HG03469 (cell line): ENCODE measurements around the gene IL19.

Experiments
- ATAC-seq: cut with Tn5 transposase; IDR thresholded peaks from one replicate; pipeline ENCODE4 v1.9.1; 2021; ENCODE audit warnings: mild to moderate bottlenecking, moderate library complexity, moderate number of reproducible peaks; ENCODE audit not compliant: unreplicated experiment

Gene IL19

DNA sequence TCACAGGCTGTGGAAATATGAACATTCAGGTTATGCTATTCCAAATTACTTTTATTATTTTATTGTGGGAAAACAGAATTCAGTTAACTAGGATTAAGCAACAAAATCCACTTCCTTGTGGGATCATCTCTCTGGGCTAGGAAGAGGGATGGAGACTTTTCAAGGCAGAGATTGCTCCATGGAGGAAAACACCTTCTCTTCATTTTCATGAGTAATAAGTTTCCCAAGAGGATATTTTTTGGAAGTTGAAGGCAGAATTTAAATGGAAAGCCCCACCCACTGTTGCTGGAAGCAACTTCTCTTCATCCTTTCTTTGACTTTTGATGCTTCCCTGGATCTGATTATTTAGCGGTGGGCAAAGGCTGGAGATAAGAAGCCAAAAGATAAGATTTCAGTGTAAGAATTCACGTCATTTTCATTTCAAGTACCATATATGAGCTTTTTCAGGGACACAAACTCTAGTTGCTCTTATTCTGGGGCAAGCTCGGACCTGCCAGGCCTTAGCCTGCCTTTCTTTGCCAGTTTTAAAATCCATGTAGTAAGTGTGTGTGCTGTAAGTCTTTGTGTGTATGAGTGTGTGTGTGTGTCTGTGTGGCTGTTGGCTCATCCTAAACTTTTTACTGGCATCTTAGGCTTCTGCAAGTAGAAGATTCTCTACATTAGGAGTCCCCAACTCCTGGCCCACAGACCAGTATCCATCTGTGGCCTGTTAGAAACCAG is 114.9 kb downstream of the IL19 start:
- ATAC-seq, result no peak

DNA sequence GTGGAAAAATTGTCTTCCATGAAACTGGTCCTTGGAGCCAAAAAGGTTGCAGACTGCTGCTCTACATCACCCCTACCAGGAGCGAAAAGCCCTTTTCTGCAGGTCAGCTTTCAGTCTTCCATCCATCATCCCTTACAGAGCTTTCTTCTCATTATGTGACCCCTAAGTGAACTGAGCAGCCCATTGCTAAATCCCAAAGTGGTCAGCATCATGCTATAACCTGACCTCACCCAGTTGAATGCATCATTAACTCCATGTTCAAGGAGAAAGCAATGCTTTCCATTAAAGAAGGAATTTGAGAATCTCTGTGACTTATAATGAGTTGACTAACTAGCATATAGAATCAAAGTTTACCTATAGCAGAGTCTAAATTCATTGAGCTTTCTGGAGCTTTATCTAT is 116.3 kb downstream of the IL19 start:
- ATAC-seq, result no peak

DNA sequence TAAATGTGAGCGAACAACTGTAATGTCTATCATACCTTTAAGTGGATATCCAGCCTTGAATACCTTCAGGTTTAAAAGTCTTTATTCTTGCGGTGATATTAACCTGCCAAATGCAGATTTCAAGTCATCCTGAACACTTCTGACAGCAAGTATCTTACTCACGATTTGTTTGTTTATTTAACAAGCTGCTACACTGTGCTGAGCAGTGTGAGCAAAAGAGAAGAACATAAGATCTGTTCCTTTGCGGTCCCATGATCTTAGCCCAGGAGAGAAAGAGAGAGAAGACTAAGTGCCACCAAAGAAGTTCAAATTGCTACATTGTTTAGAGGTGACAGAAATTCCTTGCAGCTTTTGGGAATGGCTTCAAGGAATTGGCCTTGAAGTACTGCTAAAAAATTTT is 117.1 kb downstream of the IL19 start:
- no peak for ATAC-seq

DNA sequence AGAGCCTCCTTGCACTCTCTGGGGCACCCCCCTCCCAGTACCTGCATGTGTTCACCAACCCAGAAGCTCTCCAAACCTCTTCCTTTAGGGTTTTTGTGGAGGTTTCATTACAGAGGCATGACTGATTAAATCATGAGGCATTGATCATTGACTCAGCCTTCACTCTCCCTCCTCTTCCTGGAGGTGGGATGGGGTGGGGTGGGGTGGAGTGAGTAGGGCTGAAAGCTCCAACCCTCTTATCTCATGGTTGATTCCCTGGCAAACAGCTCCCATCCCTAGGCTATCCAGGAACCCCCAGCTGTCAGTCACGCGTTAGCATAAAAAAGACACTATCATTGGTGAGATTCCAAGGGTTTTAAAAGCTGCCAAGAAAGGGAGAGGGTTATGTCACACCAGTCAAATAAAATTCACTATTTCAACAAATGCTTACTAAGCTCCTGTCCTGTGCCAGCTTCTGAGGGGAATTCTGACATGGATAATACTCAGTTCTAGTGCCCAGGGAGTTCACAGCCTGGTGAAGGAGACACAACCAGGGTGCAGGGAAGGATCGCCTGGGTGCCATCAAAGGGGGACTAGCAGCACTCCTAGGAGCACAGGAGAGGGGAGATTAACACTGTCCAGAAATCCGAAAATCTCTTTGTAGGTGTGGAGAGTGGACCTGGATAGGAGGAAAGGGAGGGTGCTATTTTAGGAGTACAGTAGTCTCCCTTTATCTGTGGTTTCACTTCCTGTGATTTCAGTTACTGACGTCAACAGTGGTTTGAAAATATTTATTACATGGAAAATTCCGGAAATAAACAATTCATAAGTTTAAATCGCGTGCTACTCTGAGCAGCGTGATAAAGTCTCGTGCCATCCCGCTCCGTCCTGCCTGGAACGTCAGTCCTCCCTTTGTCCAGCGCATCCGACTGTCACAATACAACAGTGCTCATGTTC is 119.8 kb downstream of the IL19 start:
- ATAC-seq, result no peak

DNA sequence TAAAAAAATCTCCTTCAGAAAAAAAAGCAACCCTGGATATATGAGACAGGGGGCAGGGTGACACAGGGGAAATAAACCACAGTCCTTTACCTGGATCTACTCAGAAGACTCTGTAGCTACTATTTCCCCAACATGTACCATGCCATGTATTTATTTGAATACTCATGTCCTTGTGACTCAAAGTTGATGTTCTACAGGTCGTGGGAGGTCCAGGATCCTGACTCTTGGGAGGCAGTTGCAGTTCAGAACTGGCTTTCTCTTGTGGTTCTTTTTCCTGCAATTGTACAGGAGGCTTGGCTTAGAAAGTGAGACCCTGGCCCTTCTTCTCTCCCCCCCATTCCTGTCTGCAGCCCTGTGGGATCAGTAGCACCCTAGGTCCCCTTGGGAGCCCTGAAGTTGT is 120.8 kb downstream of the IL19 start:
- ATAC-seq, result no peak
